Smooth muscle cell (in vitro differentiated cells): ENCODE measurements around the gene POLN. TPM values are rescaled to one million over a fixed set of nuclear protein-coding genes. Genes with fewer than 3 reads are reported as not detected.

ENCODE experiments used
- DNase-seq: peaks from one replicate; lab custom pipeline; 2025; ENCODE audit not compliant: unreplicated experiment; lab: John Stamatoyannopoulos, UW
- H2AFZ ChIP-seq: fragments of 200-600 bp; sonication (generic); 2 replicates; pipeline ENCODE4 v1.6.0; 2016; ENCODE audit warnings: antibody characterized with exemption, low read depth, mild to moderate bottlenecking
- H3F3A ChIP-seq: fragments of 200-600 bp; sonication (generic); 2 replicates; pipeline ENCODE4 v1.6.0; 2017; ENCODE audit warnings: antibody characterized with exemption, low read depth
- H3K27ac ChIP-seq: fragments of 200-600 bp; sonication (generic); 2 replicates; pipeline ENCODE4 v1.5.1; 2016; ENCODE audit warnings: low read depth, mild to moderate bottlenecking
- H3K27me3 ChIP-seq: fragments of 200-600 bp; sonication (generic); 2 replicates; pipeline ENCODE4 v1.6.1; 2016; ENCODE audit warnings: low read depth, mild to moderate bottlenecking
- H3K36me3 ChIP-seq: fragments of 200-600 bp; sonication (generic); 2 replicates; pipeline ENCODE4 v1.5.1; 2016; ENCODE audit warnings: low read depth
- H3K4me1 ChIP-seq: fragments of 200-600 bp; sonication (generic); 2 replicates; pipeline ENCODE4 v1.5.1; 2016; ENCODE audit warnings: low read depth
- H3K4me2 ChIP-seq: fragments of 200-600 bp; sonication (generic); 2 replicates; pipeline ENCODE4 v1.6.0; 2016; ENCODE audit warnings: mild to moderate bottlenecking
- H3K4me3 ChIP-seq: fragments of 200-600 bp; sonication (generic); 2 replicates; pipeline ENCODE4 v1.5.1; 2016; ENCODE audit warnings: mild to moderate bottlenecking
- H3K79me2 ChIP-seq: fragments of 200-600 bp; sonication (generic); 2 replicates; pipeline ENCODE4 v1.6.0; 2016; ENCODE audit warnings: low read depth, mild to moderate bottlenecking
- H3K9ac ChIP-seq: fragments of 200-600 bp; sonication (generic); 2 replicates; pipeline ENCODE4 v1.6.0; 2016; ENCODE audit warnings: low read depth
- H3K9me3 ChIP-seq: fragments of 200-600 bp; sonication (generic); replicated peaks from 2 replicates; pipeline ENCODE4 v1.5.1; 2016; ENCODE audit warnings: low read depth
- H4K20me1 ChIP-seq: fragments of 200-600 bp; sonication (generic); 2 replicates; pipeline ENCODE4 v1.6.0; 2016; ENCODE audit warnings: low read depth
- CTCF ChIP-seq: fragments of 200-600 bp; sonication (generic); IDR thresholded peaks from 2 replicates; pipeline ENCODE4 v1.5.1; 2017; ENCODE audit warnings: borderline replicate concordance, mild to moderate bottlenecking, antibody characterized with exemption; ENCODE audit not compliant: insufficient read depth, poor library complexity, severe bottlenecking
- WGBS: methylation state at CpG from one replicate; pipeline ENCODE4 v1.1.7; 2016; ENCODE audit warnings: low lambda C conversion rate; 5-methylcytosine and 5-hydroxymethylcytosine counted together
- polyA plus RNA-seq: library from polyadenylated mRNA; unstranded; fragments of >200 nt; fragmentation: Nextera tagmentation; extraction: Ambion mirVana; gene quantifications from 2 replicates; pipeline ENCODE4 v1.2.1, GENCODE V29; 2016
- total RNA-seq: library from RNA; depleted of rRNA; stranded (reverse); fragments of >200 nt; gene quantifications from 2 replicates; pipeline ENCODE4 v1.2.3, GENCODE V29; 2014

POLN gene
- total and polyA plus RNA-seq, 2 experiments from 2014 or later, result 0.35 to 3.0 TPM

- H3K27ac ChIP-seq, result no peak overlapping the region
- DNase-seq, result no peak
- H4K20me1 ChIP-seq, result no peaks in the 10 kb centered on the region
- peaks cover 11% of the 10 kb centered on the region for H3K4me1 ChIP-seq
- no peak for TF ChIP-seq CTCF
- whole genome bisulfite sequencing, result 94% methylated on average over 5 of the region's 5 CpGs
- H3K9ac ChIP-seq, result no peak overlapping the region
- H2AFZ ChIP-seq, result no peak overlapping the region
- H3F3A ChIP-seq, result no peaks in the 10 kb centered on the region
- no peaks in the 10 kb centered on the region for H3K27me3 ChIP-seq
- H3K9me3 ChIP-seq, result no peaks in the 10 kb centered on the region
- H3K4me3 ChIP-seq, result no peak overlapping the region
- H3K36me3 ChIP-seq, result no peaks in the 10 kb centered on the region
- H3K4me2 ChIP-seq, result no peak overlapping the region
- no peaks in the 10 kb centered on the region for H3K79me2 ChIP-seq
Observed at GRCh38 chr4:2266821-2267220, 24.9 kb upstream of the POLN start.

GRCh38 chr4:2266181-2266580, 24.3 kb upstream of the POLN start:
- Histone ChIP-seq H3K27me3 (no peaks in the 10 kb centered on the region), H3K79me2 (peaks cover 1% of the 10 kb centered on the region), H4K20me1 (peaks cover under 1% of the 10 kb centered on the region), H3K4me1 (peaks cover 11% of the 10 kb centered on the region), H3K36me3 (no peaks in the 10 kb centered on the region), H3K4me2 (no peak overlapping the region), H2AFZ (no peak overlapping the region), H3K4me3 (no peak overlapping the region), H3K27ac (no peak overlapping the region), H3F3A (no peaks in the 10 kb centered on the region), H3K9ac (no peak overlapping the region), H3K9me3 (no peaks in the 10 kb centered on the region)
- DNase-seq, result no peak
- TF ChIP-seq CTCF, result no peak
- WGBS, result 60% methylated on average over 8 of the region's 8 CpGs

GRCh38 chr4:2265113-2266110, 23.5 kb upstream of the POLN start:
- TF ChIP-seq CTCF, result no peak
- Histone ChIP-seq H3K79me2 (peaks cover 9% of the 10 kb centered on the region), H3K27me3 (no peaks in the 10 kb centered on the region), H3K9ac (no peak overlapping the region), H2AFZ (no peak overlapping the region), H4K20me1 (peaks cover 8% of the 10 kb centered on the region), H3K36me3 (no peaks in the 10 kb centered on the region), H3K4me1 (peaks cover 14% of the 10 kb centered on the region), H3K4me2 (no peak overlapping the region), H3K9me3 (no peaks in the 10 kb centered on the region), H3K27ac (no peak overlapping the region), H3K4me3 (no peak overlapping the region), H3F3A (no peaks in the 10 kb centered on the region)
- DNase-seq, result no peak
- WGBS, result 92% methylated on average over 19 of the region's 19 CpGs
